ENCODE measurements around the gene PDS5B.
"Not testable (repeated sequence)": the region's sequence is repeated elsewhere in the genome, so short reads cannot be mapped to it uniquely, and the experiment has no call there.

Gene PDS5B

GRCh38 chr13:32657309-32657708, 71.1 kb downstream of the PDS5B start:
- DNase-seq: no peak

- DNase-seq: no peak
Observed at GRCh38 chr13:32659736-32660135, 73.5 kb downstream of the PDS5B start.

GRCh38 chr13:32660227-32660626, 74.0 kb downstream of the PDS5B start:
- DNase-seq: no peak

GRCh38 chr13:32661685-32662084, 75.4 kb downstream of the PDS5B start:
- no peak for DNase-seq

GRCh38 chr13:32663660-32664059, 77.4 kb downstream of the PDS5B start:
- DNase-seq: no peak

- DNase-seq: no peak
Observed at GRCh38 chr13:32666990-32667571, 80.8 kb downstream of the PDS5B start.

GRCh38 chr13:32669030-32669646, 82.9 kb downstream of the PDS5B start:
- DNase-seq: no peak

- no peak for DNase-seq
Observed at GRCh38 chr13:32674503-32674902, 88.3 kb downstream of the PDS5B start.

- DNase-seq: no peak
Observed at GRCh38 chr13:32676242-32676641, 90.0 kb downstream of the PDS5B start.

- DNase-seq: no peak
Observed at GRCh38 chr13:32682130-32682529, 95.9 kb downstream of the PDS5B start.

- DNase-seq: no peak
Observed at GRCh38 chr13:32682740-32683139, 96.5 kb downstream of the PDS5B start.

- no peak for DNase-seq
Observed at GRCh38 chr13:32687275-32687674, 101.0 kb downstream of the PDS5B start.

- DNase-seq: no peak
Observed at GRCh38 chr13:32695602-32696250, 109.5 kb downstream of the PDS5B start.

GRCh38 chr13:32707471-32707870, 121.2 kb downstream of the PDS5B start:
- no peak for DNase-seq

GRCh38 chr13:32713397-32713796, 127.1 kb downstream of the PDS5B start:
- DNase-seq: no peak

GRCh38 chr13:32716201-32716600, 129.9 kb downstream of the PDS5B start:
- not testable (repeated sequence) for DNase-seq

- no peak for DNase-seq
Observed at GRCh38 chr13:32720026-32720425, 133.8 kb downstream of the PDS5B start.

- not testable (repeated sequence) for DNase-seq
Observed at GRCh38 chr13:32721131-32722034, 135.1 kb downstream of the PDS5B start.

- no peak for DNase-seq
Observed at GRCh38 chr13:32722340-32722739, 136.1 kb downstream of the PDS5B start.

GRCh38 chr13:32723987-32724386, 137.7 kb downstream of the PDS5B start:
- no peak for DNase-seq

GRCh38 chr13:32726374-32727037, 140.3 kb downstream of the PDS5B start:
- no peak for DNase-seq

GRCh38 chr13:32728327-32728726, 142.1 kb downstream of the PDS5B start:
- no peak for DNase-seq

- not testable (repeated sequence) for DNase-seq
Observed at GRCh38 chr13:32729097-32729496, 142.8 kb downstream of the PDS5B start.
